ENCODE measurements around the gene ECEL1.

DNA sequence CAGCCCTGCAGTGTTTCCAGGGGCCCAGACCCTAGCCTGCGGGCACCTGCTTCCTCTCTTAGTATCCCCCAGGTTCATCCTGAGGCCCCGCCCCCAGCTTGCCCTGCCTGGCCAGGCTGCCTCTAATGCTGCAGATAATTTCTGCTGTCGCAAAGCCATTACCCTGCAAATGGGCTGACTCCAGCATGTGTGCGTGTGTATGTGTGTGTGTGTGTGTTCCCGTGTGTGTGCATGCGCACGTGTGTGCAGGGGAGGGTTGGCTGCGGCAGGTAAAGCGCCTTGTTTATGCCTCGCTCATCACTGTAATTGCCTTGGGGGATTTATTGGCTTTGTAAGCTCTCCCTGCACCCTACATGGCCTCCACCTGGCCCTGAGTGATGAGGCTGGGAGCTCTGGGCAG is 25.0 kb upstream of the ECEL1 start:
- TF ChIP-seq, protein P1, sequence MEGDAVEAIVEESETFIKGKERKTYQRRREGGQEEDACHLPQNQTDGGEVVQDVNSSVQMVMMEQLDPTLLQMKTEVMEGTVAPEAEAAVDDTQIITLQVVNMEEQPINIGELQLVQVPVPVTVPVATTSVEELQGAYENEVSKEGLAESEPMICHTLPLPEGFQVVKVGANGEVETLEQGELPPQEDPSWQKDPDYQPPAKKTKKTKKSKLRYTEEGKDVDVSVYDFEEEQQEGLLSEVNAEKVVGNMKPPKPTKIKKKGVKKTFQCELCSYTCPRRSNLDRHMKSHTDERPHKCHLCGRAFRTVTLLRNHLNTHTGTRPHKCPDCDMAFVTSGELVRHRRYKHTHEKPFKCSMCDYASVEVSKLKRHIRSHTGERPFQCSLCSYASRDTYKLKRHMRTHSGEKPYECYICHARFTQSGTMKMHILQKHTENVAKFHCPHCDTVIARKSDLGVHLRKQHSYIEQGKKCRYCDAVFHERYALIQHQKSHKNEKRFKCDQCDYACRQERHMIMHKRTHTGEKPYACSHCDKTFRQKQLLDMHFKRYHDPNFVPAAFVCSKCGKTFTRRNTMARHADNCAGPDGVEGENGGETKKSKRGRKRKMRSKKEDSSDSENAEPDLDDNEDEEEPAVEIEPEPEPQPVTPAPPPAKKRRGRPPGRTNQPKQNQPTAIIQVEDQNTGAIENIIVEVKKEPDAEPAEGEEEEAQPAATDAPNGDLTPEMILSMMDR (IDR thresholded peaks at IDR 0.05), result no peak
- TF ChIP-seq EZH2 (IDR thresholded peaks at IDR 0.05; ENCODE audit: borderline replicate concordance, insufficient read depth, low read depth, low read length, poor library complexity, severe bottlenecking), result no peak

Data from B cell (primary cell).